Frontal cortex (tissue), 4 donors: ENCODE results near the gene IGSF21. TPM values are rescaled to one million over a fixed set of nuclear protein-coding genes. Genes with fewer than 3 reads are reported as not detected.

Experiments
- DNase-seq, 2 donors: peaks; one replicate each; pipeline ENCODE4 v3.0.0; 2012; ENCODE audit warnings: low spot score in 2 of 2
- FAIRE-seq: peaks from 2 replicates; lab custom pipeline; 2012; peaks lifted over from hg19 to GRCh38; lab: Jason Lieb, UNC
- total RNA-seq: library from RNA; depleted of rRNA; stranded (reverse); fragments of >200 nt; gene quantifications from one replicate; pipeline ENCODE4 v1.2.3, GENCODE V29; 2014
- donor health status: control.
- donor health status: control.
- donor health status: control.

The IGSF21 gene
- total RNA-seq, 1 donor from 2014 or later: 31.0 TPM

GRCh38 chr1:18243503-18244175 is 136.0 kb downstream of the IGSF21 start:
- DNase-seq (no peak), FAIRE-seq (no peak)

- FAIRE-seq (no peak), DNase-seq (no peak)
Measured at GRCh38 chr1:18244762-18245161, 137.2 kb downstream of the IGSF21 start.

GRCh38 chr1:18245647-18246046 is 138.0 kb downstream of the IGSF21 start:
- DNase-seq: no peak
- FAIRE-seq: no peak

DNA sequence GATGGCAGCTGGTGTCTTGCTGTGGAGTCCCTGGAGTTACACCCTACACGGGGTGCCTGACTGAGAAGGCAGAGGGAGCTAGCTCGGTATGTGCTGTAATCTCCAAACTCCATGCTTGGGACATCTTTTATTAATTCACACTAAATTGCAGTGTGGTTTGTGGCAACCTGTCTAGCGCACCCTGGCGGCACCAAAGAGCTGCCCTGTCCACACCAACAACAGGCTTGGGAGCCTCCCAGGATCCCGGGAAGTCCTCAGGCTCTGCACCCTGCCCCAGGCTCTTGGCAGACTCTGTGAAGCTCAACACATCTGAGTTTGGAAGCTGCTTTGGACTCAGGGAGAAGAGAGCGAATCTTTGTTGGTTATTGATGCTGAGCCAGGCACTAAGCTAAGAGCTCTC is 138.9 kb downstream of the IGSF21 start:
- FAIRE-seq (no peak), DNase-seq (no peak)

GRCh38 chr1:18247151-18247550 is 139.6 kb downstream of the IGSF21 start:
- no peak for DNase-seq
- FAIRE-seq: no peak

GRCh38 chr1:18249631-18250030 is 142.0 kb downstream of the IGSF21 start:
- no peak for FAIRE-seq

GRCh38 chr1:18253093-18253492 is 145.5 kb downstream of the IGSF21 start:
- DNase-seq (no peak), FAIRE-seq (no peak)

More at GRCh38 chr1:18249631-18250030, 142.0 kb downstream of the IGSF21 start:
- DNase-seq: no peak

GRCh38 chr1:18256282-18257235 is 149.0 kb downstream of the IGSF21 start:
- no peak for DNase-seq
- no peak for FAIRE-seq

DNA sequence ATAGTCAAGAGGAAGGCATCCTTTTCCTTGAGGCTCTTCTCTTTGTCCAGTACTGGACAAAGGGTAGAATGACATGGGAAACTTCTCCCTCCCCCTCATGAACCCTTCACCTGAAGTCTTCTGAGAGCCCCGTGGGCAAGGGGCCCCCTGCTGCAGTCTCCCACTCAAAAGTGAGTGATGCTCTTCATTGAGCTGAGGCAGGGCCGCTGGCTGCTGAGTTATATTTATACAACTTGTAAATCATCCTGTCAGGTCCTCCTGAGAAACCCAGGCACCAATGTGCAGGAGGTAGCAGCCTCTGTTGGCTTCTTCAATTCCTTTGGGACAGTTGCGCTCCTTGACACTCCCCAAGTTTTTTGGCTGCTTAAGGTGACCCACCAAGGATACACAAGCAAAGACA is 150.2 kb downstream of the IGSF21 start:
- no peak for DNase-seq
- FAIRE-seq: no peak

GRCh38 chr1:18261891-18262290 is 154.3 kb downstream of the IGSF21 start:
- DNase-seq (no peak), FAIRE-seq (no peak)

GRCh38 chr1:18262726-18263125 is 155.1 kb downstream of the IGSF21 start:
- FAIRE-seq (no peak), DNase-seq (no peak)

DNA sequence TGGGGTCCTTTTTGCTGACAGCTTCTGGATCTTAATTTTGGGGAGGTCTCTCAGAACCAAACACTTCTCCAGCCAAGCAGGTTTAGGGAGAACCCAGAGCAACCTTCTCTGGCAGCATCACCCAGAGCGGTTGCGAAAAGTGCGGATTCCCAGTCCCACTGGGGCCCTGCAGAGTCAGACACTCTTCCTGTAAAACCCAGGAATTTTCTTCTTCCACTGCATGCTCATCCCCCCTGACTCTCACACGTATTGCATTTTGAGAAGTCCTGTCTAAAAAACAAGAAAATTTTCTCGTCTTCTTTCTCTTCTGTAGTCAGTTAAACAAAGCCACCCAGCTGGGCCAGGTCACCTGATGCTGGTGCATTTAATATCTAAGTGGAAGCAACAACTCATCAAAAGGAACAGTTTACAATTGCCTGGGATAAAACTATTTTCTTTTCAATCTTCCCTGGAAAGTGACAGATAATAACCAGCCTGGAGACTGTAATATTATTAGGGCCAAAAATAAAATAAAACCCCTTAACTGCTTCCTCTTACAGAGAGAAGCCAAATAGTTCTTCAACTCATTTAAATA is 156.0 kb downstream of the IGSF21 start:
- no peak for FAIRE-seq
- no peak for DNase-seq

DNA sequence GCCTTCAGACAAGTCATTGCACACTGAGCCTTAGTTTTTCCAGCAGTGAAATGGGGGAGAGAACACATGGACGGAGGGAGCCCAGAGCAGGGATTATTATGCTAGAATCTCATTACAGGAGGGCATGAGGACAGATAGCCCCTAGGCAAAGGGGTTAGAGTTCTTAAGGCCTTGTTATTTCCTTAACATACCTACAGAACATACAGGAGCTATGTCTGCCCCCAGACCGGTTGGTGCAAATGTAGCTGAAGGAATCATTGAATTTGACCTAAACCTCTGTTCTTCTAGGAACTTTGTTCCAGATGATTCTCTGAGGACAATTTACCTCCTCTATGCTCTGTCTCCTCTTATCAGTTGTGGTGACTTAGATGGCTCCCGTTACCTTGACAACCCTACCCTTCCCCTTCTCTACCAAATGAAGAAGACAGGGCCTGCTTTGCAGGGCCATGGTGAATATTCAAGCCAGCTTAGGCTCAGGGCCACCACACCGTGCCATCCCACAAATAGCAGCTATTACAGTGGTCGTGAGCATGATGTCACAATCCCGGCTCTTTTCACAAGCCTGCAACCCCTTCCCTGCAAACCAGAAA is 156.9 kb downstream of the IGSF21 start:
- DNase-seq: no peak
- no peak for FAIRE-seq

GRCh38 chr1:18265641-18266040 is 158.0 kb downstream of the IGSF21 start:
- no peak for DNase-seq
- FAIRE-seq: no peak

- DNase-seq: no peak
- FAIRE-seq: no peak
Measured at GRCh38 chr1:18266391-18266790, 158.8 kb downstream of the IGSF21 start.

GRCh38 chr1:18271336-18271735 is 163.7 kb downstream of the IGSF21 start:
- no peak for FAIRE-seq

DNA sequence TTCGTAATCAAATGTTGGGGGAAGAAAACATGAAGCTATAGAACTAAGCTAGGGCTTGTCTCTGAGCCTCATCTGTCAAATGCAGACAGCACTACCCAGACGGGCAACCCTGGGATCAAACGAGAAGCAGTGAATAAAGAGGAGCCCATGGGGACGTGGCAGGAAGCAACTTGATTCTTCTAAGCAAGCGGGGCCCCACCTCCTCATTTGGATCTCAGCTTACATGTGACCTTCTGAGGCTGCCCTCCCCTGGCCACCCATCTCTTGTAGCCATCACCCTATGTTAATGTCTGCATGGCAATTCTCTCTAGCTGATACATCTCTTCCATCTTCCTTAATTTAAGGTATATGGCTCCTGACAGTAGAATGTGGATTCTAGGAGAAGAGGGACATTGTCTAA is 171.3 kb downstream of the IGSF21 start:
- FAIRE-seq (no peak), DNase-seq (no peak)

More at GRCh38 chr1:18271336-18271735, 163.7 kb downstream of the IGSF21 start:
- DNase-seq: no peak

DNA sequence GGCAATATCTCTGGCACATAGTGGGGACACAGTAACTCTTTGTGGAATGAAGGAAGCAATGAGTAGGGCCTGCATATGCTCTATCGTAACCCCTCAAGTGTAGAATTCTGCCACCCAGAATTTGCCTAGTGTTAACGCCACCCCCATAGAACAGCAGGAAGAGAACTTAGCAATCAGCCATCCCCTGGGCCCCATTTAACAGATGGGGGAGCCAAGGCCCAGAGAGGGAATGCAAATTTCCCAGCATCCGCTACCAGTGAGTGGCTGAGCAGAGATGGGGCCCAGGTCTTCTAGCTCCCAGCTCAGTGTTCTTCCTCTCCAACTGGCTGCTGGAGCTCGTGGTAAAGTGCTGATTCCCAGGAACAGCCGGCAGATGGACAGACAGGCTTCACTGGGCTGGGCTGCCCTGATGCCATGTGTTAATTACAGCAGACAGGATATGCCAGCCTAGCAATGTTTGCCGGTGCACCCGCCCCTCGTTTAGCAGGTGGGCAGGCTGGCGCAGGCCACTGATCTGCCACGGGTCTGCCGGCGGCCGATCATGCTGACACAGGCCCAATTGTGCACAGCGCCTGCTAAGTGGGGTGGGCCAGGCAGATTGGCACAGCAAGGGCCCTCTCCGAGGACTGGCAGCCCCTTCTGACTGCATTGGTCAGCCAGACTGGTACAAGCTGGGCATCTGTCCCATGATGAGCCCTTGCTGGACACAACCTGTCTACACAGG is 171.9 kb downstream of the IGSF21 start:
- no peak for FAIRE-seq
- DNase-seq: no peak

DNA sequence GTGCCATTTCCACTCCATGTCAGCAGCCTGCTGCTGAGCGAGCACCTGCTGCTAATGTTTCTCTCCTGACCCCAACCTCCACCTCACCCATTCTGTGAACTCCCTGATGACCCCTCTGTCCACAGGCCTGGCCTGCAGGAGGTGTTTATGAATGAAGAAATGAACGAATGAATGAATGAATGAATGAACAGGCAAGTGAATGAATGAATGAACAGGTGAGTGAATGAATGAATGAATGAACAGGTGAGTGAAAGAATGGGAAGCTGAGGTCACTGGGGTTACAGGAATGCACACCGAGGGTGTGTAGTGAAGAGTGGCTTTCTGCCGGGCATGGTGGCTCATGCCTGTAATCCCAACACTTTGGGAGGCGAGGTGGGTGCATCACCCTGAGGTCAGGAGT is 173.4 kb downstream of the IGSF21 start:
- FAIRE-seq (no peak), DNase-seq (no peak)
